Measurements from ENCODE around the gene MFSD12.
"Not testable (repeated sequence)": the region's sequence is repeated elsewhere in the genome, so short reads cannot be mapped to it uniquely, and the experiment has no call there.

Gene MFSD12

GRCh38 chr19:3508771-3509535, 48.4 kb downstream of the MFSD12 start:
- DNase-seq (ENCODE audit: low read depth): no peak
- no peak for TF ChIP-seq CTCF (conservative IDR thresholded peaks at IDR 0.05; ENCODE audit: low read length)
- no peak overlapping the region for H3K4me3 ChIP-seq (ENCODE audit: low read length)

GRCh38 chr19:3508121-3508661, 49.2 kb downstream of the MFSD12 start:
- H3K4me3 ChIP-seq (ENCODE audit: low read length); DNase-seq (ENCODE audit: low read depth): not testable (repeated sequence)

GRCh38 chr19:3507371-3508120, 49.8 kb downstream of the MFSD12 start:
- no peak for TF ChIP-seq CTCF (conservative IDR thresholded peaks at IDR 0.05; ENCODE audit: low read length)
- H3K4me3 ChIP-seq (ENCODE audit: low read length): peak overlapping the region; percentile 81
- no peak for DNase-seq (ENCODE audit: low read depth)

- DNase-seq (ENCODE audit: low read depth): no peak
- H3K4me3 ChIP-seq (ENCODE audit: low read length): peak overlapping the region; percentile 81
- TF ChIP-seq CTCF (conservative IDR thresholded peaks at IDR 0.05; ENCODE audit: low read length): no peak
Measured at GRCh38 chr19:3506384-3507340, 50.7 kb downstream of the MFSD12 start.

- TF ChIP-seq CTCF (conservative IDR thresholded peaks at IDR 0.05; ENCODE audit: low read length): no peak; the same call in 1 of the 2 replicates
- H3K4me3 ChIP-seq (ENCODE audit: low read length): peak within 1 kb of the TSS; percentile 91
- peak; percentile 98 for DNase-seq (ENCODE audit: low read depth)
Measured at GRCh38 chr19:3505598-3506383, 51.6 kb downstream of the MFSD12 start, which contains the start of gene FZR1. FZR1 (plus strand) TSS chr19:3506311; CDS start chr19:3522990, 16,679 bp downstream.

GRCh38 chr19:3504735-3505134, 52.7 kb downstream of the MFSD12 start:
- no peak overlapping the region for H3K4me3 ChIP-seq (ENCODE audit: low read length)

More at GRCh38 chr19:3504735-3505134, 52.7 kb downstream of the MFSD12 start:
- DNase-seq (ENCODE audit: low read depth): no peak
- TF ChIP-seq CTCF (conservative IDR thresholded peaks at IDR 0.05; ENCODE audit: low read length): no peak

Data from AG10803 (cell line).